Measurements from ENCODE around the gene PRDM15. TPM values are rescaled to one million over a fixed set of nuclear protein-coding genes. Genes with fewer than 3 reads are reported as not detected.

PRDM15 gene
- total RNA-seq, 1 experiment from 2014 or later, result 11.2 TPM

DNA sequence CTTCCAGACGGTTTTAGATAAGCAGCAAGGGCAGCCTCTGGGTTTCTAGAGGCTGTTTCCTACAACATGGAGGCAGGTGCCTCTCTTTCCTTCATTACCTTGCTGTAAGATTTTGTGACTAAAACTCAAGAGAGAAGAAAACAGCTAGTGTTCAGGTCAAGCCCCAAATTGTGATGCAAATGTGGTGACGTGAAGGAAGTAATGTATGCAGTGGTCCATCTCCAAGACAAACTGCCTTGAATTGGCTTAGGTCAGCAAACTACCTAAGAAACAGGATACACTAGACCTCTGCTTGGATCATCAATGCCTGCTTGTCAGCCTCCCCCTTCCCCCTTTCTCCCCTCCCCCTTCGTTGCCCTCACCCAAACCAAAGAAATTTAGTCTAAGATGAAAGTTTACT, 83.4 kb downstream of the PRDM15 start:
- intact Hi-C loops (cut with micrococcal nuclease; ENCODE audit: unreplicated experiment) (no loop called here), in situ Hi-C loops (cut with HindIII; ENCODE audit: low pct_unique_long_range_greater_than_20kb, low sequenced_read_pairs) (no loop called here)
- ChIA-PET POLR2A (no interaction called here), CTCF (no interaction called here)
- Histone ChIP-seq H3K36me3 (ENCODE audit: control insufficient read depth, insufficient read depth, low read length) (no peaks in the 10 kb centered on the region; the same call in 1 of the 2 replicates), H3K27ac (ENCODE audit: low read length) (0 out of 2 replicates have a peak overlapping the region, but pooled peaks have one; percentile 29), H3K9me3 (ENCODE audit: control insufficient read depth, insufficient read depth, low read depth, low read length) (no peaks in the 10 kb centered on the region), H3K27me3 (ENCODE audit: control insufficient read depth, insufficient read depth, low read length) (no peaks in the 10 kb centered on the region), H3K4me3 (ENCODE audit: low read depth in 2 of 2, low read length in 2 of 2) (no peak overlapping the region), H3K4me1 (ENCODE audit: control insufficient read depth, insufficient read depth, low read length) (no peaks in the 10 kb centered on the region)
- no peak for TF ChIP-seq SIN3A (IDR thresholded peaks at IDR 0.05; ENCODE audit: borderline replicate concordance, insufficient read depth, low read depth, low read length)
- TF ChIP-seq TCF7L2 (IDR thresholded peaks at IDR 0.05; ENCODE audit: low read depth, low read length), result no peak
- TF ChIP-seq, protein P1, sequence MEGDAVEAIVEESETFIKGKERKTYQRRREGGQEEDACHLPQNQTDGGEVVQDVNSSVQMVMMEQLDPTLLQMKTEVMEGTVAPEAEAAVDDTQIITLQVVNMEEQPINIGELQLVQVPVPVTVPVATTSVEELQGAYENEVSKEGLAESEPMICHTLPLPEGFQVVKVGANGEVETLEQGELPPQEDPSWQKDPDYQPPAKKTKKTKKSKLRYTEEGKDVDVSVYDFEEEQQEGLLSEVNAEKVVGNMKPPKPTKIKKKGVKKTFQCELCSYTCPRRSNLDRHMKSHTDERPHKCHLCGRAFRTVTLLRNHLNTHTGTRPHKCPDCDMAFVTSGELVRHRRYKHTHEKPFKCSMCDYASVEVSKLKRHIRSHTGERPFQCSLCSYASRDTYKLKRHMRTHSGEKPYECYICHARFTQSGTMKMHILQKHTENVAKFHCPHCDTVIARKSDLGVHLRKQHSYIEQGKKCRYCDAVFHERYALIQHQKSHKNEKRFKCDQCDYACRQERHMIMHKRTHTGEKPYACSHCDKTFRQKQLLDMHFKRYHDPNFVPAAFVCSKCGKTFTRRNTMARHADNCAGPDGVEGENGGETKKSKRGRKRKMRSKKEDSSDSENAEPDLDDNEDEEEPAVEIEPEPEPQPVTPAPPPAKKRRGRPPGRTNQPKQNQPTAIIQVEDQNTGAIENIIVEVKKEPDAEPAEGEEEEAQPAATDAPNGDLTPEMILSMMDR (IDR thresholded peaks at IDR 0.05), result no peak
- no peak for TF ChIP-seq POLR2AphosphoS5 (IDR thresholded peaks at IDR 0.05; ENCODE audit: low read depth, low read length)
- TF ChIP-seq, protein P2, sequence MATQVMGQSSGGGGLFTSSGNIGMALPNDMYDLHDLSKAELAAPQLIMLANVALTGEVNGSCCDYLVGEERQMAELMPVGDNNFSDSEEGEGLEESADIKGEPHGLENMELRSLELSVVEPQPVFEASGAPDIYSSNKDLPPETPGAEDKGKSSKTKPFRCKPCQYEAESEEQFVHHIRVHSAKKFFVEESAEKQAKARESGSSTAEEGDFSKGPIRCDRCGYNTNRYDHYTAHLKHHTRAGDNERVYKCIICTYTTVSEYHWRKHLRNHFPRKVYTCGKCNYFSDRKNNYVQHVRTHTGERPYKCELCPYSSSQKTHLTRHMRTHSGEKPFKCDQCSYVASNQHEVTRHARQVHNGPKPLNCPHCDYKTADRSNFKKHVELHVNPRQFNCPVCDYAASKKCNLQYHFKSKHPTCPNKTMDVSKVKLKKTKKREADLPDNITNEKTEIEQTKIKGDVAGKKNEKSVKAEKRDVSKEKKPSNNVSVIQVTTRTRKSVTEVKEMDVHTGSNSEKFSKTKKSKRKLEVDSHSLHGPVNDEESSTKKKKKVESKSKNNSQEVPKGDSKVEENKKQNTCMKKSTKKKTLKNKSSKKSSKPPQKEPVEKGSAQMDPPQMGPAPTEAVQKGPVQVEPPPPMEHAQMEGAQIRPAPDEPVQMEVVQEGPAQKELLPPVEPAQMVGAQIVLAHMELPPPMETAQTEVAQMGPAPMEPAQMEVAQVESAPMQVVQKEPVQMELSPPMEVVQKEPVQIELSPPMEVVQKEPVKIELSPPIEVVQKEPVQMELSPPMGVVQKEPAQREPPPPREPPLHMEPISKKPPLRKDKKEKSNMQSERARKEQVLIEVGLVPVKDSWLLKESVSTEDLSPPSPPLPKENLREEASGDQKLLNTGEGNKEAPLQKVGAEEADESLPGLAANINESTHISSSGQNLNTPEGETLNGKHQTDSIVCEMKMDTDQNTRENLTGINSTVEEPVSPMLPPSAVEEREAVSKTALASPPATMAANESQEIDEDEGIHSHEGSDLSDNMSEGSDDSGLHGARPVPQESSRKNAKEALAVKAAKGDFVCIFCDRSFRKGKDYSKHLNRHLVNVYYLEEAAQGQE (IDR thresholded peaks at IDR 0.05; ENCODE audit: insufficient read depth in 1 of 2, low read depth in 2 of 2, low read length in 1 of 2), result no peak
- no peak for ATAC-seq
- DNase-seq (ENCODE audit: low read depth, low spot score), result no peak
- no TSS peak for BruUV-seq (replicated peaks)

DNA sequence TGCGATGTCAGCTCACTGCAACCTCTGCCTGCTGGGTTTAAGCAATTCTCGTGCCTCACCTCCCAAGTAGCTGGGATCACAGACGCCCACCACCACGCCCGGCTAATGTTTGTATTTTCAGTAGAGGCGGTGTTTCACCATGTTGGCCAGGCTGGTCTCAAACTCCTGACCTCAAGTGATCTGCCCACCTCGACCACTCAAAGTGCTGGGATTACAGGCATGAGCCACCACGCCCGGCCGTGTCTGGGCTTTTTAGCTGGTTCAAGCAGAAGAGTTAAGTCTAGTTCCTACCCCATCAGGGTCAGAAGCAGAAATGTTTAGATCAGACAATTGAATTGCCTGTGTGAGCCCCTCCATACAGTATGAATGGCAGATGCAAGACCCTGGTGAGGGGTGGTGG, 84.5 kb downstream of the PRDM15 start:
- DNase-seq (ENCODE audit: low read depth, low spot score) (no peak), ATAC-seq (no peak)
- H3K27me3 ChIP-seq (ENCODE audit: control insufficient read depth, insufficient read depth, low read length), result no peaks in the 10 kb centered on the region
- H3K36me3 ChIP-seq (ENCODE audit: control insufficient read depth, insufficient read depth, low read length), result no peaks in the 10 kb centered on the region; the same call in 1 of the 2 replicates
- H3K4me3 ChIP-seq (ENCODE audit: low read depth in 2 of 2, low read length in 2 of 2), result no peak overlapping the region
- ChIA-PET POLR2A (interaction anchor here (0.6 kb wide), 1 partner anchor 797 kb away, joined by 3 read pairs; no protein-coding TSS in a partner anchor), CTCF (no interaction called here)
- intact Hi-C loops (cut with micrococcal nuclease; ENCODE audit: unreplicated experiment) (no loop called here), in situ Hi-C loops (cut with HindIII; ENCODE audit: low pct_unique_long_range_greater_than_20kb, low sequenced_read_pairs) (no loop called here)
- no peaks in the 10 kb centered on the region for H3K4me1 ChIP-seq (ENCODE audit: control insufficient read depth, insufficient read depth, low read length)
- no TSS peak for BruUV-seq (replicated peaks)
- peak overlapping the region; percentile 17; the same call in 1 of the 2 replicates for H3K27ac ChIP-seq (ENCODE audit: low read length)
- no peaks in the 10 kb centered on the region for H3K9me3 ChIP-seq (ENCODE audit: control insufficient read depth, insufficient read depth, low read depth, low read length)
- TF ChIP-seq, protein P1 (IDR thresholded peaks at IDR 0.05), result no peak
- TF ChIP-seq, protein P2 (IDR thresholded peaks at IDR 0.05; ENCODE audit: insufficient read depth in 1 of 2, low read depth in 2 of 2, low read length in 1 of 2), result no peak
- TF ChIP-seq SIN3A (IDR thresholded peaks at IDR 0.05; ENCODE audit: borderline replicate concordance, insufficient read depth, low read depth, low read length), result no peak
